Stimulated activated CD4-positive, alpha-beta T cell treated with anti-CD3 and anti-CD28 coated beads, Interleukin-4, amount 100 ng/mL, for 24 hours (primary cell): ENCODE data around the gene FAM162B.
"Not testable (repeated sequence)": the region's sequence is repeated elsewhere in the genome, so short reads cannot be mapped to it uniquely, and the experiment has no call there.

ENCODE experiments used
- DNase-seq: peaks from one replicate; pipeline ENCODE4 v3.0.0-alpha.2; 2020

FAM162B gene

DNA sequence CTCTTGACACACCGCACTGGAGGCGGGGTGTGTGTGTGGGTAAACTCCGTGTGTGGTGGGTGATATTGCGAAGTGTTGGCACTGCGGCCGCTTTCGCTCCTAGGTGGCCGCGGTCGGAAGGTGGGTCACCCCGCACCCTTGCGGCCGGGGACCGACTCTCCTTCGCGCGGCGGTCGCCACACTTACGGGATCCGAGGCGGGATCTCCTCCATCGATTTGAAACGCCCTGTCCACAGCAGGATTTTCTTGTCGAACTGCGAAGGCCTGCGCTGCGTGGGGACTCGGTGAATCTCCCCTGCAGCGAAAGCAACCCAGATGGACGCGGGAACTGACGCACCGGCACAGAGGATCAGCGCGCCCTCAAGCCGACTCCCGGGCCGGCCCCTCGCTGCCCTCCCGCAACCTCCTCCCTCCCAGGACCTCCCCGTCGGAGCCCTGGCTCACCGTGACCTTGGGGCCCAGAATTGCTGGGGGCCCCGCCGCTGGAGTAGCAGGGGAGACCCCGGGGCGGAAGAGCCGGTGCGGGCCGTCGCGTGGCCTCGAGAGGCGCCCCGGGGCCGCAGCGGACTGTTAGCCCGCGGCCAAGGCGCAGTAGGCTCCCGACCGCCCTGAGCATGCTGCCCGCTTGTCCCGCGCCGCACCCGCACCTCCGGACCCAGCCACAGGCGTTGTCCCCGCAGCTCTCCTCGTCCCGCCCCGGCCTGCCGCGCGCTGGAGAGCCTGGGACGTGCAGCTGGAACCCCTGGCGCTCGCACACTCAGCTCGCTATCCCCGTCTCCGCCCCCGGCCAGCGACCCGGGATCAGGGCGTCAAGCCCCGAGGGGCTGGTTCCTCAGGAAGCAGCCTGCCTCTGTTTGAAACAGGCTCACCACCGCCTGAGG, at the start of gene FAM162B:
Gene FAM162B (minus strand): TSS at position 759 of the 881 bp plus-strand sequence. CDS start 143 bp downstream, at position 616.
- no peak for DNase-seq

DNA sequence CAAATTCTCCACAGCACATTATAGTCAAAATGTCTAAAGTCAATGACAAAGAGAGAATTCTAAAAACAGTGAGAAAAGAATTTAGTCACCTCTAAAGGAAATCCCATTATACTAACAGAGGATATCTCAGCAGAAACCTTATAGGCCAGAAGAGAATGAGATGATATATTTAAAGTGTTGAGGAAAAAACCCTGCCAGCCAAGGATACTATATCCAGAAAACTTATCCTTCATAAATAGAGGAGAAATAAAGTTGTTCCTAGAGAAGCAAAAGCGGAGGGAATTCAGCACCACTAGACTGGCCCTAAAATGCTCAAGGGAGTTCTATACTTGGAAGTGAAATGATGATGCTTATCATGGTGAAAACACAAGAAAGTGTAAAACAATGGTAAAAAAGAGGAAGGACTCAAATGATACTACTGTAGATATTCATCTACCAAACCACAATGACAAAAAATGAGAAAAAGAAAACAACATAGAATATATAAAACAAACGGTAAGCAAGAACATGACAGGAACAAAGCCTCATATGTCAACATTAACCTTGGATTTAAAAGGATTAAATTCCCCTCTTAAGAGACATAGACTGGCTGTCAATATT, 46.6 kb upstream of the FAM162B start:
- no peak for DNase-seq

DNA sequence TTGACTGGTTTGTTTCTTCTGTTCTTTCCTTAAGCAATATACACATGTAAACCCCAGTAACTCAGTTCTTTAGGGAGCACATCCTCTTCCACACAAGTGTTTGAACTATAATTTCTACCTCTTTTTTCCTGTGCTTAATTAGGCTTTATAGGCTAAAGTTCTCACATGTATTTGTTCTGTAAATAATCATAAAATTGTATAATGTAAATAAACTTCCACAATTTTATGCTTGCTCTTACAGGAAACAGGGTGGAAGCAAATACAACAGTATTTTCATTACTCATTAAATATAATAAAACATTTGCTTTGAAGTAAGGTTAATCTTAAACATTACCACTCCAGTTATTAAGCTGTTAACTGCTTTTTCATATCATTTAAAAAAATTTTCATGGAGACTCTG, 36.5 kb upstream of the FAM162B start:
- no peak for DNase-seq

DNA sequence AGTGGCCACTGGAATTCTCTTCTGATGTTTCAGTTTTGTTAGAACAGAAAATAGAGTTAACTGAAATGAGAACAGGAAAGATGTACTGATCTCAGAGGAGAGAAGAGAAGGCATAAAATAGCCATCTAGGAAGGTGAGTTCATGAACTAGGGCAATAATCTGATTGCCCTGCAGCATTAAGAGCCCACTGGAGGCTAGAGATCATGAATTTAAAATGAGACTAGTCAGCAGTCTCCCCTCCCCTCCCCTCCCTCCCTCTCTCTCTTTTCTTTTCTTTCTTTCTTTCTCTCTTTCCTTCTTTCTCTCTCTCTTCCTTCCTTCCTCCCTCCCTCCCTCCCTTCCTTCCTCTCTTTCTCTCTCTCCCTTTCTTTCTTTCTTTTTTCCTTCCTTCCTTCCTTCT, 34.4 kb upstream of the FAM162B start:
- no peak for DNase-seq

DNA sequence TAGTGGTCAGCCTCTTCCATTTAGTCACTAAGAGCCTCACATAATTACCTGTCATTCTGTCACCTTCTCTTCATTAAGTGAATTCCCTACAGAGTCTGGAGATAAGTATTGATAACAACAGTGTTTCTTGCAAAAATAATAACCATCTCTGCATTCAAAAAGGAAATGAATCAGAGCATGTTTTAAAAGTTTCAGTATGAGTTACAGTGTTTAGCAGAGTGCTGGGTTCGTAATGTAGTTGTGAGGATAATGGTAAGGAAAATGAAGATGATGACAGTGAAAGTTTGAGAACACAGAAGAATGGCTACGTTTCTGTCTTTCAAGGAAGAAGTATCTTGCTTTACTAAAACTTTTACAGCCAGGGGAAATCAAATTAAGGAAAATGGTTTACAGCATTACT, 32.1 kb upstream of the FAM162B start:
- no peak for DNase-seq

DNA sequence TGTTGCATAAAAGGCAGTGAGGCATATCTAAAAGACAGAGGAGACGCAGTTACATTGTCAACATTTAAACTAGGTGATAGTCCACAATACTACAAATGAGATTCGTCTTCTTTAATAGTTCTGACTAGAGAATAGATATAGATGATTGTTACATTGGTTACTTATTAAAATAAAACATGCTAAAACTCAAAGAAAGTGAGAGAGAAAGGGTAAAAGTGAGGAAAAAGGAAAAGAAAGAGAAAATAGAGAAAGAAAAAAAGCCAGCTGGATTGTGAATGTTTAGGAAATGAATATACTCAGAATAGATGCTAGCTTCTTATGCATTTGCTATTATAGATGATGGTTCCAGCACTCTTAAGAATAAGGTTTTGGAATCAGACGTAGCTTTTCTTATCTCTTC, 27.7 kb upstream of the FAM162B start:
- no peak for DNase-seq

DNA sequence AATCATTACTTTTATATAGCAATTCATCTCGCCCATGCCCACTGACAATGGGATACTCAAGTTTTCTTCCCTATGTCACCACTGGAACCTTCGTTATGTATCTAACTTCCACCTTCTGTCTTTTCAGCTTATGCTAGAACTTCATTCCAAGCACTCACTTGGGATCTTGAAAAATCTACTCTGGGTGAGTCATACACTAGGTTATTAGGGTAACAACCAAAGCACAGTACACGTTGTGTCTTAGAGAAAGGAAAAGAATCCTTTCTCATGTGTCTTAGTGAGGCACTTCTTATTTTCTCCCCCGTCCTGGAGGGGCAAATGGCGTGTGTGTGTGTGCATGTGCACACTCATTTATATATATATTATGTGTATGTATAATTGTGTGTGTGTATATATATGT, 18.3 kb upstream of the FAM162B start:
- DNase-seq: no peak

DNA sequence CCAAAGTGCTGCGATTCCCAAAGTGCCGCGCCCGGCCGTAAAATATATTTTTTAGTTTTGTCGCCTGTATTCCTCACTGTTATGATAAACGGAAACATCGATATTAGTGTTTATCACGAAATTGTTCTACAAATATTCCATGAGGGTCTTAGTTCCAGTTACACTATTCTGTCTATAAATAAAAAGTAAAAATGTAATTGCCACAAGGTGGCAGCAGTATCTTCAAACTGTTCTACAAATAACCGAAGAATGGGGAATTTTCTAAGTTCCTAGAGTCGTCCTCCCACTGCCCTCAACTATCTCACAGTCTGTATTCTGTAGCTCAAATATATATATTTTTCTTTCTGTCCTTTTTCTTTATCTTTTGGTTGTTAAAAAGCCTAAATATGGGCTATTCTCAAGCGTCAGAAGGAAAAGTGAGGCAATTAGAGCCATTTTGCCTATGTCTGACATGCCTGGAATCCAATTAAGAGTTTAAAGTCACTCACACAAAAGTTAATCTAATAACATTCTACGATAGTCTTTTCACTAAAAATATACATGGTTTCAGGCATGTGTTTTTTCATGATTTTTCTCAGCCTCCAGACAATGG, 14.2 kb upstream of the FAM162B start:
- no peak for DNase-seq

DNA sequence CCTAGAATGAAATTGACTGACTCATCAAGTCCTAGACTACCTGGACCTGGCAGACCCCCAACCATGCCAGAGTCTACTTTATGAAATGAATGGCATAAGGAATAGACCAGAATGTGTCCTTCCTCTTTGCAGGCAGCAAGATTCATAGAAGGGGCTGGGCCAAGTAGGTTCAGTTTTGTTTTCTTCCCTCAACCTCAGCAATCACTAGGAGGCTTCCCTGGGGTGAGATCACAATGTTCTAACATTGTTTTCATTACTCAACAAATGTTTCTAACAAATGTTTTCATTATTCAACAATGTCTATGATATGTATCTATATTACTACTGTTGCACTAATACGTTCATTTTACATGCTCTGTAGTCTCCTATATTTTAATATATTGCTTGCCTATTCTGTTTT, 8.4 kb upstream of the FAM162B start:
- DNase-seq: no peak

DNA sequence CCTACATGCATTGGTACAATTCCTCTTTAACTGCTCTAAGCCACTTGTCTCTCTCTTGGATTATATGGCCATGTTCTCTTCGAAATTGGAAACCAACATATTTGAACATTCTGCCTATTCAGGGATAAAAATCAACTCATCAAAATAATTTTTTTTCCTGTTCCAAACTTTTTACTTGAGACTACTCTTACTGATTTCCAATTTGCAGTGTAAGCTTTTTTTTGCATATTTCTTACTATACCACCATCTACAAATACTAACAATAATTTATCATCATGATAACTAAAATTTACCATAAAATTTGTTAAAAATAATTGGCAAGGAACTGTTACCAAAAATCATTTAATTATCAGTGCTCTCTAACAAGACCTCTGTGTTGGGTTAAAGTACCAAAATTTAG, 6.9 kb upstream of the FAM162B start:
- no peak for DNase-seq

DNA sequence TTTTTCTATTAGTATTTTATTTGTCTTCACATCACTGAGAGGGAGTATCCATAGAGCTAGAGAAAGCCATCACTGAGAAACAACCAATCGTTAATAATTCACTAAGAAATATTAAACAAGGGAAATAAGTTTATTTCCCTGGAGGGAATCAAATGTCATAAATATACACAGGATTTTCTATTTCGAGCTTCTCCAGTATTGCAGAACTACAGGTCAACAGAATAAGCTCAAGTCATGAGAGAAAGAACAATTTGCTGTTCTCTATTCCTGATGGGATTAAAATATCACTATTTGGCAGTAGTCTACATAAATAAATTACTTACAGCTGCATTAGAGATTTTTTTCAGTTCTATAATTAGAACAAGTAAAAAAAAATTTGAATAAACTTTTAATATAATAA, 2.2 kb upstream of the FAM162B start:
- no peak for DNase-seq

DNA sequence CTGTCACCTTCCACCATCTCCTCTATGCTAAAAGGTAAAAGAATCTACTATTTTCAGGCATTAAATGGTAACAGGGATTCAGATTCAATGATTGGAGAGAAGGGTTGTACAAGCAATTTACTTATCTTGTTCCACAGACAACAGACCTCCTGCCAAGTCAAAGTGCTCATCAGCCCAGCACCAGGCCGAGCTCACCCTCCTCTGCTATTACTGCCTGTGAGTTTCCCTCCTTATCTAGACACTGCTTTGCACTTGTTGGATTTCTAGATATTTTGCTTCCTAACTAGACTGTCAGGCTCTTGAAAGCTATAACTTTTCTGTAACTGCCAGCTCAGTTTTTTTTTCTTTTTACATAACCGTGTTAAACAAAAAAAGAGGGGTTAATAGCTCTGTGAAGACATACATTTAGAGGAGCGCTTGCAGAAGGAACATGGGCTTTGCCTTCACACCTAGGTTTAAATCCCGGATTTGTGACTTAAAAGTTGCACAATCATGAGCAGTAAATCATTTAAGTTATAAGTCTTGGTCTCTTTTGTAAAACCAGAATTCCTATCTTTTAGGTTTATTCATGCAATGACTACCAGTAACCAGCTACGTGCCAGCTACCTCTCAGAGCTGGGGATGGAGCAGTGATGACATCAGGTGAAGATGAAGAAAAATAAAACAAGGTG, 1.1 kb upstream of the FAM162B start:
- DNase-seq: no peak

DNA sequence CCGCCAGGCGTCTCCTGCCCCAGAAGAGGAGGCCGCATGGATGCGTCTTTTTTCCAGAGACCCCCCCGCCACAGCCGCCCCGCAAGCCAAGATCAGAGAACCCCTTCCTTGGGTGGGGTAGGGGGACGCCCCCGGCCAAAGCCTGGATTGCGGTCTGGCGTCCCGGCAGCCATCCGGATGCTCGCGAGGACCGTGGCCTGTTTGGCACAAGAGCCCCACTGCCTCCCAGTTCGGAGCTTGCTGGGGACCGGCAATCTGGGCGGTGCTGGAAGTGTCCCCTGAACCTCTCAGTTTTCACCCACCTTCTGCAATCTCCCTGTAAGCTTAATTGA, 924 bp downstream of the FAM162B start:
- DNase-seq: no peak

DNA sequence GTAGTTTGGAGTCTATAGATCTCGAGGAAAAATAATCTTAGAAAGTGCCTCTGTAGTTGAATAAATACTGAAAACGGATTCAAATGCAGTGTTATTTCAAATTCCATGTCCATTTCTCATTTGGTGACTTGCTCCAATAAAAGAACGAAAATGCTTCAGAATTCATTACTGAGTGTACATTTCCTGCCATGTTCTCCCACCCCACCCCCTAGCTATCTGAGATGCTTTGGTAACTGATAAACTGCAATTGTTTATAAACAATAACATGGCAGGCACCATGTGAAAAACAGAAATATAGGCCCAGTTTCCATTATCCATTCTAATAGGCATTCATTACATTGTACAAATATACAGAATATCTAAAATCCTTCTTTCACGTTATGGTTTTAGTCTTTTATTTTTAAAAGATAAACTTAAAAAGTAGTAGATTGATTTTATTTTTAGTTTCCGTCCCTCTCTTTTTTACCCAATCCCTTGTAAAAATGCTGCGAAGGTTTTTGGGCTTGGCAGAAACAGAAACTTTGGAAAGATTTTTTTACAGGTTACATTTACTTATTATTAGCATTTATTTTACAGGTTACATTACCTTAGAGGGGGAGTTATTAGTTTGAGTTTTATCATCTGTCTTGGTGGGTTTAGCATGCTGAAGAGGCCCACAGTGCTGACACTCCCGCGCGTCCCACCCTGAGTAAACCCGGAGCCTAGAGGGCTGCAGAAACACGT, 1.5 kb downstream of the FAM162B start:
- DNase-seq: no peak

DNA sequence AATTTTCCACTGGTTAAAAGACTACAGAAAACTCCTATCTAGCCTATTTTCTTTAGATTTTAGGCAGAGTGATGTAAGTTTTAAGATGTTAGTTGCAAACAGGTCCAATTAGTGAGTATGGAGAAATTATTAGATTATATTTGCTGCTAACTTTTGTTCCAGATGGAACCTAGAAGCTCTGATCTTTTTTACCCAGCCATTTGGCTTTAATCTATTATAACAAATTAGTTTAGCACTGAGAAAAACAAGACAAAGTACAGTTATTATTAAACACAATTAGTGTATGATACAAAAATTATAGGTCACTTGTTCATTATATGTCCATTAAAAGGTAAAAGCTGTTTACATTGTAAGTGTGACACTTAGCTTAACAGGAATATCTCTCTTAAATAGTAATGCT, 2.5 kb downstream of the FAM162B start:
- DNase-seq: no peak

DNA sequence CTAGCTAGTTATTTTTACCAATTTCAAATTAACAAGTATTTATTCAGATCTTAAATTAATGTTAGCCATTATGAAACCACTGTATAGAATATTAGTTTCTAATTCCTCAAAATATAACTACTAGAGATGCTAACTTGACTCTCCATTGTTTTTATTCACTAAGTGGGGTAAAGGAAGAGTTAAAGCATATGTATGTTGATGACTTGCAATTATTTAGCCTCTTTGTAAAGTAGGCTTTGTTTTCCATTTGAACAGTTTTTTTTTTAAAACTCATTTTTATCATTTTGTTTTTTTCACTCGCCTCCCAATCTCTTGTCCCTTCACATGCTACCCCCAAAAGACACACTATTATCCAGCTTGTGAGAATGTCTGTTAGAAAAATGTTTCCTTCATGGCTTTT, 3.3 kb downstream of the FAM162B start:
- DNase-seq: no peak

DNA sequence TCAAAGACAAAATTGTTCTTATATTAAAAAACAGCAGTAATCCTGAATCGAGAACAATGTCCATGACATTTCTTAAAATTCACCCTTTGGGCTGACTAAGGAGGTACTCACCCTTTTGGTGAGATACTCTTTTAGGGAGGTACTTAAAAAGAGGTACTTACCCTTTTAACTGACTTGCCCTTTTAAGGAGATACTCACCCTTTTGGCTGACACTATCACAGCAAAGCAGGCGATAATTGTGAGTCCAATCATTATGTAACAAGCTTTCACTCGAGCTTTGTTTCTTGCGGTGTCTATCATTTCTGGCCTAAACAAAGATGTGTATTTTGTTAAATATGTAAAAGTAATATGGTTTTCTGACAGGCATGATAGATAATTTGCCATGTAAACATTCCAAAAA, 3.7 kb downstream of the FAM162B start:
- DNase-seq: no peak

DNA sequence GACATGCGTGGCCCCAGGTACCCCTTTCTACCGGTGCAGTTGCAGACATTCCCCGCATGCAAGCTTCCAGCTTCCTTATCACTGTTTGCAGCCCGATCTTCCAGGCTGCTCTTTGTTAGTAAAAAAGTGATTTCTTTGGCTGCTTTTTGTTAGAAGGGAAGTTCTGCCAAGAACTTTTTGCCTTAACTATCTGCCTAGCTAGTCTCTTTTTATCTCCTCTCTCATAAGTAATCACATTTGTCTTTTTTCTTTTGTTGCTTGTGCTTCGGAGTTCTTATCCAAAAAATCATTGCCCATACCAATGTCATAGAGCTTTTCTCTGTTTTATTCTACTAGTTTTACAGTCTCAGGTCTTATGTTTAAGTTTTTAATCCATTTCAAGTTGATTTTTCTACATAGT, 20.3 kb downstream of the FAM162B start:
- no peak for DNase-seq

DNA sequence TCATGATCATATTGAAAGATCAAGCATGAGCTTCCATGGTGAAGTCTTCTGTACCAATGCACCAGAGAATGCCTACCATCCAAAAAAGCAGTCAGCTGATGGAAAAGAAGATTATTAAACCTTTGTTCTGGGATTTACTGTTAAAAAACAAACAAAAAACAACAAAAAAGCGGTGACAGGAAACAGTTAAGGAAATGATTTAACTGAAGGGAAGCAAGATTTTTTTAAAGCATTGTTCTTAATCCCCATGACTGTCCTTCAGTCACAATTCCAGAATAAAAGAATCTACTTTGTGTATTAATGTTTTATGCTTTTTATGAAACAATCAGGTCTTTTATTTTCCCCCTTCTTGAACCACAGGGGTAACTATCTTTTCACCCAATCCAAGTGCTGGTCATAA, 23.9 kb downstream of the FAM162B start:
- no peak for DNase-seq

DNA sequence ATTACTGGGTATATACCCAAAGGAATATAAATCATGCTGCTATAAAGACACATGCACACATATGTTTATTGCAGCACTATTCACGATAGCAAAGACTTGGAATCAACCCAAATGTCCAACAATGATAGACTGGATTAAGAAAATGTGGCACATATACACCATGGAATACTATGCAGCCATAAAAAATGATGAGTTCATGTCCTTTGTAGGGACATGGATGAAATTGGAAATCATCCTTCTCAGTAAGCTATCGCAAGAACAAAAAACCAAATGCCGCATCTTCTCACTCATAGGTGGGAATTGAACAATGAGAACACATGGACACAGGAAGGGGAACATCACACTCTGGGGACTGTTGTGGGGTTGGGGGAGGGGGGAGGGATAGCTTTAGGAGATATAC, 25.0 kb downstream of the FAM162B start:
- DNase-seq: not testable (repeated sequence)

DNA sequence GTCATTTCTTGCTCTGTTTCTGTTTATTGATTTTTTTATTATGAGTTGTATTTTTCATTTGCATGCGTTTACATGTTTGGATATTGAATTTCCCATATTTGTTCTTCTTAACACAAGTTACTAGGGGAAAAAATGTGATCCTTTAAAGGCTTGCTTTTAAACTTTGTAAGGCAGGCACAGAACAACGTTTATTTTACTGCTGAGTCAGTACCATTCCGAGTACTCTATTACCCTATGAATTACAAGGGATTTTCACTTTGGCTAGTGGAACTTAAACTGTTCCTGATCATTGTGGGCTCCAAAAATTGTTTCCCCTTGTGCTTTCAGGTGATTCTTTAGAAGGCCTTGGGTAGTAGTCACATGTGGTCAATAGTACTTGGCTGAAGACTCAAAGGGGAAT, 28.5 kb downstream of the FAM162B start:
- no peak for DNase-seq

DNA sequence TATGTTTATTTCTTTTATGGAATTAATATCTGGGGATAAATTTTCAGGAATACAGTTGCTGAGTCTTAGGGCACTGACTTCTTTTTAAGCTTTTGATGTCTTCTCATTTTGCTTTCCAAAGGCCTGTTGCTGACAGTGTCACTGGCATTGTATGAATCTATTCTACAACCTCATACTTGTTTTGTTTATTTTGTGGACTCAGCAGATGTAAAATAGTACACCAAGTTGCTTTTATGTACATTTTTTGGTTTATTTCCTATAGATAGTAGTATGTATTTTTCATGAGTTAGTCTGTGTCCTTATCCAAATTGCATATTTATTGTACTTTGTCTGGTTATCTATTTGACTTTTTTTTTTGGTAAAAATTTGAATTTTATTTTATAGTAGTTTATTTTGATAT, 35.0 kb downstream of the FAM162B start:
- DNase-seq: no peak

DNA sequence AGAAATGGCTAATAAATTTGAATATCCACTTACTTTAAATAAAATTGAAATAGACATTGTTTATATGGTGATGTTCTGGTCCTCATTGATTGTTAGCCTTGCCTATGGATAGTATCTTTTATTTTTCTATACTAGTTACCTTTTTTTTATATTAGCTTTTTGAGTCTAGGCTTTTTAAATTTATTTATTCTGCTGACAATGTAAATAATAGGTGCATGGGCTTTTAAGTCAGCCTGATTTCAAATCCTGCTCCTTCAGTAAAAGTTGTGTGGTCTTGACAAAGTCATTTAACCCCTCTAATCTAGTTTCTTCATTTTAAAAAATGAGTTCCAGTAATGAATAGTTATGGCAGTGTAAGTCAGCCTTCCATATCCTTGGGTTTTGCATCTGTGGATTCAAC, 38.6 kb downstream of the FAM162B start:
- no peak for DNase-seq
